ENCODE results near the gene SLC17A7.

The SLC17A7 gene

GRCh38 chr19:49432141-49433073 lies 8.9 kb downstream of the SLC17A7 start (continued):
- TF ChIP-seq TSHZ2 (CRISPR knock-in tag; IDR thresholded peaks at IDR 0.05) (no peak), TOX (CRISPR knock-in tag; IDR thresholded peaks at IDR 0.05; ENCODE audit: borderline replicate concordance) (no peak), ZFP3 (CRISPR knock-in tag; IDR thresholded peaks at IDR 0.05) (no peak), OSR1 (CRISPR knock-in tag; IDR thresholded peaks at IDR 0.05) (no peak), CREB5 (CRISPR knock-in tag; IDR thresholded peaks at IDR 0.05; ENCODE audit: low read depth) (no peak), ZFP30 (CRISPR knock-in tag; IDR thresholded peaks at IDR 0.05) (no peak)

GRCh38 chr19:49431330-49431749 lies 10.0 kb downstream of the SLC17A7 start:
- TF ChIP-seq ZFP3 (CRISPR knock-in tag; IDR thresholded peaks at IDR 0.05) (no peak), CREB5 (CRISPR knock-in tag; IDR thresholded peaks at IDR 0.05; ENCODE audit: low read depth) (no peak), GLIS3 (CRISPR knock-in tag; IDR thresholded peaks at IDR 0.05) (no peak), OSR1 (CRISPR knock-in tag; IDR thresholded peaks at IDR 0.05) (no peak), ESRRG (CRISPR knock-in tag; IDR thresholded peaks at IDR 0.05) (no peak), CSDC2 (CRISPR knock-in tag; IDR thresholded peaks at IDR 0.05) (no peak), ZNF70 (CRISPR knock-in tag; IDR thresholded peaks at IDR 0.05) (no peak), PPARA (CRISPR knock-in tag; IDR thresholded peaks at IDR 0.05; ENCODE audit: borderline replicate concordance) (no peak), TCF4 (CRISPR knock-in tag; IDR thresholded peaks at IDR 0.05; ENCODE audit: borderline replicate concordance) (no peak), TOX (CRISPR knock-in tag; IDR thresholded peaks at IDR 0.05; ENCODE audit: borderline replicate concordance) (no peak)
- ATAC-seq = peak; percentile 40; the same call in 2 of the 3 replicates

GRCh38 chr19:49430678-49431329 lies 10.5 kb downstream of the SLC17A7 start:
- ATAC-seq = peak; percentile 56
- TF ChIP-seq PATZ1 (CRISPR knock-in tag; IDR thresholded peaks at IDR 0.05; ENCODE audit: borderline replicate concordance) (no peak), RARB (CRISPR knock-in tag; IDR thresholded peaks at IDR 0.05) (no peak), CSRNP3 (CRISPR knock-in tag; IDR thresholded peaks at IDR 0.05) (no peak), BACH2 (CRISPR knock-in tag; IDR thresholded peaks at IDR 0.05; ENCODE audit: borderline replicate concordance) (no peak), ZNF8 (CRISPR knock-in tag; IDR thresholded peaks at IDR 0.05) (no peak), ZFP30 (CRISPR knock-in tag; IDR thresholded peaks at IDR 0.05) (no peak), TSHZ2 (CRISPR knock-in tag; IDR thresholded peaks at IDR 0.05) (no peak), SNAI2 (CRISPR knock-in tag; IDR thresholded peaks at IDR 0.05) (no peak), TOX (CRISPR knock-in tag; IDR thresholded peaks at IDR 0.05; ENCODE audit: borderline replicate concordance) (no peak), ESRRG (CRISPR knock-in tag; IDR thresholded peaks at IDR 0.05) (no peak), CREB5 (CRISPR knock-in tag; IDR thresholded peaks at IDR 0.05; ENCODE audit: low read depth) (no peak), ZFP3 (CRISPR knock-in tag; IDR thresholded peaks at IDR 0.05) (no peak), CSDC2 (CRISPR knock-in tag; IDR thresholded peaks at IDR 0.05) (no peak), ISL1 (CRISPR knock-in tag; IDR thresholded peaks at IDR 0.05) (no peak), ZNF70 (CRISPR knock-in tag; IDR thresholded peaks at IDR 0.05) (no peak), ZC3H10 (CRISPR knock-in tag; IDR thresholded peaks at IDR 0.05) (no peak)
